ENCODE measurements around the gene ANKAR.
"Not testable (repeated sequence)": the region's sequence is repeated elsewhere in the genome, so short reads cannot be mapped to it uniquely, and the experiment has no call there.

Gene ANKAR

GRCh38 chr2:189660803-189661147, 13.7 kb upstream of the ANKAR start:
- no peak for DNase-seq (ENCODE audit: low spot score)

GRCh38 chr2:189661148-189661956, 13.1 kb upstream of the ANKAR start, which contains the start of gene ASNSD1:
TSS of gene ASNSD1 (plus strand) at chr2:189661459. CDS start at chr2:189666133, 4,674 bp downstream.
- peak; percentile 100 for DNase-seq (ENCODE audit: low spot score)

DNA sequence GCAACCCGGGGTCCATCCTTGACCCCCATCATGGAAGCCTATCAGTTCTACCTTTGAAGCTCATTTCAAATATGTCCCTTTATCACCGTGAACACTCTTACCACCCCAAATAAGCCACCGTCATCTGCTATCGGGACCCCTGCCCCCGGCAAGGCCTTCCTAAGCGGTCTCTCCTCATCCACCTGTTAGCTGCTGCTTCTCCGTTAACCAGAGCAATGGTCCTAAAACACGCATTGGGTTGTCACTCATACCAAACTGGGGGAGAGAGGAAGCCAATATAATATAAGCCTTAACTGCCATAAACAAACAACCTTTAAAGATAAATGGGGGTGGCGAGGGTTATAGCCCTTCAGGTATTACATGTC, 12.5 kb upstream of the ANKAR start:
- no peak for DNase-seq (ENCODE audit: low spot score)

GRCh38 chr2:189662669-189663226, 11.7 kb upstream of the ANKAR start:
- DNase-seq (ENCODE audit: low spot score) = no peak

- DNase-seq (ENCODE audit: low spot score) = not testable (repeated sequence)
Observed at GRCh38 chr2:189663319-189663718, 11.2 kb upstream of the ANKAR start.

GRCh38 chr2:189669913-189670312, 4.6 kb upstream of the ANKAR start:
- DNase-seq (ENCODE audit: low spot score) = no peak

- DNase-seq (ENCODE audit: low spot score) = peak; percentile 22
Observed at GRCh38 chr2:189673661-189674373, 653 bp upstream of the ANKAR start.

GRCh38 chr2:189676471-189676870, 2.0 kb downstream of the ANKAR start:
- DNase-seq (ENCODE audit: low spot score) = no peak

GRCh38 chr2:189679226-189679625, 4.8 kb downstream of the ANKAR start:
- no peak for DNase-seq (ENCODE audit: low spot score)

DNA sequence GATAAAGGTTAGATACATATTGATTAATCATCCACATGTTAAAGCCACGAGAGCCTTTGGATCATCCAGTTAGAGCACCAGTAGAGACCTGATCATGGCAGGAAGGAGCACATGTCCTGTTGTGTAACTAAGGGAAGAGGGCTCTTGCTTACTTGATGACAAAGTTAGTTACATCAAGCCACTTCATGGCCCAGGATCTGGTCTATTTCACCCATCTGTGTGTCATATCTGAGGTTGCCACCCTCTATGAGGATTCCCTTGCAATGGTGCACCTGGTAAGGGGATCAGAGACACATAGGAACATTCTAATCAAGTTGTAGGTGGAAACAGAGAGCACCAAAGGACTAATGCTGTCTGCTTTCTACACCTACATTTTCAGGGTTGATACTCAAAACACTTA, 6.7 kb downstream of the ANKAR start:
- no peak for DNase-seq (ENCODE audit: low spot score)

GRCh38 chr2:189681903-189682302, 7.4 kb downstream of the ANKAR start:
- DNase-seq (ENCODE audit: low spot score) = no peak

GRCh38 chr2:189683348-189683747, 8.9 kb downstream of the ANKAR start:
- DNase-seq (ENCODE audit: low spot score) = no peak

GRCh38 chr2:189684811-189685210, 10.3 kb downstream of the ANKAR start:
- no peak for DNase-seq (ENCODE audit: low spot score)

DNA sequence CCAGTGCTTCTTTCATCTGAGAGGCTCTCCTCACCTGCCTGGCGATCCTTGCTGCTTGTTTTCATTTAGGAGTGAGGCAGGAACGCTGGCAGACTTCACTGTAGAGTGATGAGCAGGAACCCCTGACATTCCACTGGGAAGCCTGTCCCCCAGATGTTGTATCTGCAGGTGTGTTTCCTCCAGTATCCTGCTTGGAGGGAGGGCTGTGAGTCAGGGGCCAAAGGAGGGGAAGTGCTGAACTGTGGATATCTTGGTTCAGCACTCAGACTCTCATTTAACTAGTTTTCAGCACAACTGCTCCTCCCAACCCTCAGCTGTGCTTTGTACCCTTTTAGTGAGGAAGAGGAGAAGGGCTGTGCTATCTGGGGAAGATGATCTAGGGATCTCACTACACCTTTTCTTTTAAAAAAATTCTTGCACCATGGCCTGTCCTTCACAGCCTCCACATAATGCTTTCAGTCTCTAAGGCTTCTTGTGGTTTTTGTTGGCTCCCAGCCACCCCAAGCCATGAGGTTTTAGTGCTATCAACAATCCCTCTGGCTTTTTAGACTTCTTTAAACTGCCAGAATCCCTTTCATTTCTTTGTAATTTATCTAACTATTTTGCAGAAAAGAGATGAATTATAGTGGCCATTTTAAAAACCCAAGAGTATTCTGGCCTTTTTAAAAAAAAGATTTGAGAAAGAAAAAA, 11.2 kb downstream of the ANKAR start:
- peak; percentile 41 for DNase-seq (ENCODE audit: low spot score)

- DNase-seq (ENCODE audit: low spot score) = not testable (repeated sequence)
Observed at GRCh38 chr2:189687796-189688195, 13.3 kb downstream of the ANKAR start.

DNA sequence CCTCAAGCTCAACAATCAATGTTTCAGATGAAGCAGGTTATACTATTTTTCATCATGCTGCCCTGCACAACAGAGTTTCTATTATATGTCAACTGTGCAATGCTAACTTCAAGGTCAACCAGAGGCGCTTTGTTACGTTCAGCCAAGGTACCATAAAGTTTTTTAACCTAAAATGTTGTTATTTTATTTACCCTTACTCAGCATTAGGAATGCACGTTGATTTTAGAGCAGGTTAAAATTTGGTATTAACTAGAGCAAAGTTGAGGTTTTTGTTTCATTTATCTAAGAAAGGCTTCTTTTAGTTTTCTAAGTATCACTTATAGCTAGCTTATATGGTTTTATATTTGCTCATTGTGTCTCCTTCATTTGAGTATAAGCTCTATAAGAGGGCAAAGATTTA, 21.8 kb downstream of the ANKAR start:
- no peak for DNase-seq (ENCODE audit: low spot score)

- DNase-seq (ENCODE audit: low spot score) = peak; percentile 17
Observed at GRCh38 chr2:189698020-189698887, 23.8 kb downstream of the ANKAR start.

GRCh38 chr2:189700681-189701080, 26.2 kb downstream of the ANKAR start:
- no peak for DNase-seq (ENCODE audit: low spot score)

DNA sequence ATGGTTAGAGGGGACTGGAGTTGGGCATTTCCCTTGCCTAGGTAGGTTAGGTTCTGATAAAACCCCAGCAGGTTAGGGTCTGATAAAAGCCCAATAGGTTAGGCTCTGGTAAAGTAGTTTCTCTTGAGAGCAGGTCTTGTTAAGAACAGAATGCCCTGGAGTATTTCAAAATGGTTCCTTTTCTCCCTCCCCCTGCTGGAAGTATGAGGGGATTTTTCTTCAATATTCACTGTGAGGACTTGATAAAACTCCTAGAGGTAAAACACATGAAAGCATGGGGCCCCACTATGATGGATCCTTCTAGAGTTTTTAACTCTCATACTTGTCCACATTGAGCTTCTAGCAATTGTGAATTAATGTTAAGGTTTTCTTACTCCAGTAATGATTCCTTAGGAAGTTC, 27.6 kb downstream of the ANKAR start:
- DNase-seq (ENCODE audit: low spot score) = no peak

GRCh38 chr2:189709501-189710221, 35.2 kb downstream of the ANKAR start:
- DNase-seq (ENCODE audit: low spot score) = no peak

- DNase-seq (ENCODE audit: low spot score) = not testable (repeated sequence)
Observed at GRCh38 chr2:189717593-189717992, 43.1 kb downstream of the ANKAR start.
